Measurements from ENCODE around the gene LEMD3.

Gene LEMD3

DNA sequence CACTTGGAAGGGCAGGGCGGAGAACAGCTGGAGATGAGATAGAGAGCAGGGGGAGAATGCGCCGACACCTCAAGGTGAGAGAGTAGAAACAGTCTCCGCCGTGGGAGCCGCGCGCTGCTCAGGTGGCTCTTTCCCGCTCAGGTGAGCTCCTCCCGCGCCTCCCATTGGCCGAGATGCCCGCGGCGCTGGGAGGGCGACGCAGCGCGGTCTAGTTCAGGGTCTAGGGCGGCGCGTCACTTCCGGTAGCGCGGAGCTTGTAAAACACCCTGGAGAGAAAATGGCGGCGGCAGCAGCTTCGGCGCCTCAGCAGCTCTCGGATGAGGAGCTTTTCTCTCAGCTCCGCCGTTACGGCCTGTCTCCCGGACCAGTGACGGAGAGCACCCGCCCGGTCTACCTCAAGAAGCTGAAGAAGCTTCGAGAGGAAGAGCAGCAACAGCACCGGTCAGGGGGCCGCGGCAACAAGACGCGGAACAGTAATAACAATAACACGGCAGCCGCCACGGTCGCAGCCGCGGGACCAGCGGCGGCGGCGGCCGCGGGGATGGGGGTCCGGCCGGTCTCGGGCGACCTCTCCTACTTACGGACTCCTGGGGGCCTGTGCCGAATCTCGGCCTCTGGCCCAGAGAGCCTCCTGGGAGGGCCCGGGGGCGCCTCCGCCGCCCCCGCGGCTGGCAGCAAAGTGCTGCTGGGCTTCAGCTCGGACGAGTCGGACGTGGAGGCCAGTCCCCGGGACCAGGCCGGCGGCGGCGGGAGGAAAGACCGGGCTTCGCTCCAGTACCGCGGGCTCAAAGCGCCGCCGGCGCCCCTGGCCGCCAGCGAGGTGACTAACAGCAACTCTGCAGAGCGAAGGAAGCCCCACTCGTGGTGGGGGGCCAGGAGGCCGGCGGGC is at the start of gene LEMD3:
Gene LEMD3 (plus strand): TSS at position 264 of the 889 bp plus-strand sequence. CDS start 14 bp downstream, at position 278.
- peaks cover 9% of the 10 kb centered on the region for H3K36me3 ChIP-seq (ENCODE audit: insufficient read depth, low read length)
- peak within 1 kb of the TSS; percentile 100 for H3K4me3 ChIP-seq
- TF ChIP-seq FOXP2 (optimal IDR thresholded peaks at IDR 0.05; ENCODE audit: control extremely low read depth, extremely low read length, insufficient read depth), result peak; percentile 31
- no peak for TF ChIP-seq EZH2 (IDR thresholded peaks at IDR 0.05)
- peak; percentile 96 for TF ChIP-seq POLR2AphosphoS5 (IDR thresholded peaks at IDR 0.05; ENCODE audit: borderline replicate concordance, low read depth, low read length)
- peak within 1 kb of the TSS; percentile 98 for H3K9ac ChIP-seq (ENCODE audit: insufficient read length)
- no peaks in the 10 kb centered on the region for H3K9me3 ChIP-seq (ENCODE audit: low read depth, low read length)
- DNase-seq (ENCODE audit: low read depth, low spot score), result peak; percentile 44
- H3K27ac ChIP-seq, result peak within 1 kb of the TSS; percentile 74

DNA sequence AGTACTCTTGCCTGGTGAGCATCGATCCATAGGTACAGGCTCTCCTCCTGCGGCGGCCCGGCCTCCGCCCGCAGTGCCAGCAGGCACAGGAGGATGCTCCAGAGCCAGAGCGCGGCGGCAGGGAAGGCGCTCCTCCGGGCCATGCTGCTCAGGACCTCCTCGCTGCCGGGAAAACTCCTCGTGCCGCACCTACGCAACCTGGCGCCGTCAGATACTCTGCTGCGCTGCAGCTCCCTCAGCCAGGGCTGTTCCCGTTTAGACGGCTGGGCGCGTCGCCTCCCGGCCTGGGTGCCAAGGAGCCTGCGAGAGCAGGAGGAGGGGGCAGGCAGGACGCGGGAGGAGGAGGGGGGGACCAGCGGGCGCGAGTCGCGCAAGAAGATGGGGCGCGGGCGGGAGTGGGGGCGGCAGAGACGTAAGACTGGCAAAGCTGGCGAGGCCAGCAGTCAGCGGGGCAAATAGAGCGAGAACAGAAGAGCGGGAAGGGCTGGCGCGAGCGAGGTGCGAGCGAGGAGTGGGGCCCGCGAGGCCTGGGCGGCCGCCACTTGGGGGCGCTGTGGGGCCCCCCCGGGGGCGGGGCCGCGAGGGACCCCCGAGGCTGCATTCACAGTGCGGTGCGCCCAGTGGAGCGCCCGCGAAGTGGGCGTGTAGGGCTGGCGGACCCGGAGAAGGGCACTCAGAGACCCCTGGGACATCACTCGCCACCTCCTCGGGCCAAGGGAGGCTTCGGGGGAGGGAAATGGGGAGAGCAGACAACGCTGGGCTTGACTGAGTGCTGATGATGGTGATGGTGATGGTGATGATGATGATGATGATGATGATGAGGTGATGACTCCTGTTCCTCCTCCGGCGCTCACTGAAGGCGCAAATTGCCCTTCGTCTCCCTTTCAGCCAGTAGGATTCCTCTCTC is 48.1 kb upstream of the LEMD3 start, which contains the start of gene WIF1:
Gene WIF1 (minus strand): TSS at position 257 of the 907 bp plus-strand sequence. CDS start 114 bp downstream, at position 143.
- no peak within 1 kb of the TSS for H3K27ac ChIP-seq
- H3K9me3 ChIP-seq (ENCODE audit: low read depth, low read length), result no peaks in the 10 kb centered on the region
- no peak for TF ChIP-seq EZH2 (IDR thresholded peaks at IDR 0.05)
- no peak for TF ChIP-seq POLR2AphosphoS5 (IDR thresholded peaks at IDR 0.05; ENCODE audit: borderline replicate concordance, low read depth, low read length)
- no peak for DNase-seq (ENCODE audit: low read depth, low spot score)
- no peaks in the 10 kb centered on the region for H3K36me3 ChIP-seq (ENCODE audit: insufficient read depth, low read length)
- no peak within 1 kb of the TSS for H3K9ac ChIP-seq (ENCODE audit: insufficient read length)
- H3K4me3 ChIP-seq, result peak within 1 kb of the TSS; percentile 71

DNA sequence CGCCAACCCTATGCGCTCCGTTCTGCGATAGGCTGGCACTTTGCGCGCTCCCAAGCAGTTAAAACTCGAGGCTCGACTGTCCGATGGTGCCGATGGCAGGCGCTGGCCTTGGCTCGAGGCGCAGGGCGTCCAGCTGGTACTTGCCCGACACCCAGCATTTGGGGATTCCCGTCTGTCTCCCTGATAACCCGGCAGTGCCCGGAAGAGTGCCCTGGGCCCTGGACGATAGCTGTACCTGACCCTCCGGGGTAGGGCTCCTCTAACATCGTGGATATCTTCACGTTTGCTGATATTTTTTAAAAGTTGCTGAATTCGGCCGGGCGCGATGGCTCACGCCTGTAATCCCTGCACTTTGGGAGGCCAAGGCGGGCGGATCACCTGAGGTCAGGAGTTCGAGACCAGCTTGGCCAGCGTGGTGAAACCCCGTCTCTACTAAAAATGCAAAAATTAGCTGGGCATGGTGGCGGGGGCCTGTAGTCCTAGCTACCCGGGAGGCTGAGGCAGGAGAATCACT is 47.4 kb upstream of the LEMD3 start:
- H3K27ac ChIP-seq, result no peak overlapping the region
- no peak for DNase-seq (ENCODE audit: low read depth, low spot score)
- TF ChIP-seq POLR2AphosphoS5 (IDR thresholded peaks at IDR 0.05; ENCODE audit: borderline replicate concordance, low read depth, low read length), result no peak
- TF ChIP-seq EZH2 (IDR thresholded peaks at IDR 0.05), result no peak
- no peak for TF ChIP-seq FOXP2 (optimal IDR thresholded peaks at IDR 0.05; ENCODE audit: control extremely low read depth, extremely low read length, insufficient read depth)
- H3K4me3 ChIP-seq, result no peak overlapping the region
- no peaks in the 10 kb centered on the region for H3K36me3 ChIP-seq (ENCODE audit: insufficient read depth, low read length)
- H3K9ac ChIP-seq (ENCODE audit: insufficient read length), result no peak overlapping the region
- H3K9me3 ChIP-seq (ENCODE audit: low read depth, low read length), result no peaks in the 10 kb centered on the region

DNA sequence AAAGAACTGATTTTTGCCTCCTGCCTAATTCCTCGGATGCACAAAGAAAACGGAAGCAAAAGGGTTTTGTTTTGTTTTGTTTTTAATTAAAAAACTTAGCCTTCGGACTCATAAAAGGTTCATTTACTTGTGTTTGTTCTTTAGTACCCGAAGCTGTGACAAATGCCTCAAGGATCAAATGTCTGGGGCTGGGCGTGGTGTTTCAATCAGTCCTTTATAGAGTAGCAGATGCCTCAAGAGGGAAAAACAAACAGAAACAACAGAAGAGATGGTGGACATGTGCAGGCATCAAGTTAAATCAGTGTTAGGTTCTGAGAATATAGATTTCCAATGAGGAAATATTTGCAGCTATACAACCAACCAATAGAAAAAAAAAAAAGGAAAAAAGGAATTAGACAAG is 46.7 kb upstream of the LEMD3 start:
- DNase-seq (ENCODE audit: low read depth, low spot score), result no peak
- Histone ChIP-seq H3K9me3 (ENCODE audit: low read depth, low read length) (no peaks in the 10 kb centered on the region), H3K27ac (no peak overlapping the region), H3K36me3 (ENCODE audit: insufficient read depth, low read length) (no peaks in the 10 kb centered on the region), H3K4me3 (no peak overlapping the region), H3K9ac (ENCODE audit: insufficient read length) (no peak overlapping the region)
- TF ChIP-seq POLR2AphosphoS5 (IDR thresholded peaks at IDR 0.05; ENCODE audit: borderline replicate concordance, low read depth, low read length) (no peak), FOXP2 (optimal IDR thresholded peaks at IDR 0.05; ENCODE audit: control extremely low read depth, extremely low read length, insufficient read depth) (no peak), EZH2 (IDR thresholded peaks at IDR 0.05) (no peak)

DNA sequence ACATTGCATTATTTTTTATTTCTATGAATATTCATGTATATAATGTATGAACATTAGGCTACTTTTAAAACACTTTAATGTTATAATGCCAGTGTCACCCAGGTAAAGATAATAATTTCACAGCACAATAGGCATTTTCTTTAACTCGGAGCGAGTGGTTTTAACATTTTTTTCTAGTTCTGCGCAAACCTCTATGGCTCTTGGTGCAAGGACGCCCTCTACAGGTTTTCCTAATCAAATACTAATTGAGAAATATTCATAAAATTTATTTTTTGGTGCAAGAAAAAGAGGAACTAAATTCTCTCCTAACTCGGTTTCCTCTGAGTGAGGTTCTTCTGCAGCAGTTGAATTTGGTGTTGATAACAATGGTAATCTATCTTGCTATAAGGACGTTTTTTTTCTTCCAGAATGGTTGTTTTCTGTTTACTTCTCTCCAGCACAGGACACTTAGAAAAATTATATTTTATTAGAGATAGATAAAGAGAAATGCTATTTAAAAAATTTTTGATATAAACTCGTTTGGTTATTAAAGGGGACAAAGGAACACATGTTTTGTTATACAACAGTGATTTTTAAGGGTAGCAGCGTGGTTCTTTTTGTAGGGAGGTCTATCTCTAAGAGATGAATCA is 45.8 kb upstream of the LEMD3 start:
- no peaks in the 10 kb centered on the region for H3K36me3 ChIP-seq (ENCODE audit: insufficient read depth, low read length)
- H3K9ac ChIP-seq (ENCODE audit: insufficient read length), result no peak overlapping the region
- H3K9me3 ChIP-seq (ENCODE audit: low read depth, low read length), result no peaks in the 10 kb centered on the region
- peak; percentile 16 for DNase-seq (ENCODE audit: low read depth, low spot score)
- H3K4me3 ChIP-seq, result no peak overlapping the region
- no peak overlapping the region for H3K27ac ChIP-seq
- TF ChIP-seq POLR2AphosphoS5 (IDR thresholded peaks at IDR 0.05; ENCODE audit: borderline replicate concordance, low read depth, low read length), result no peak
- no peak for TF ChIP-seq FOXP2 (optimal IDR thresholded peaks at IDR 0.05; ENCODE audit: control extremely low read depth, extremely low read length, insufficient read depth)
- no peak for TF ChIP-seq EZH2 (IDR thresholded peaks at IDR 0.05)

DNA sequence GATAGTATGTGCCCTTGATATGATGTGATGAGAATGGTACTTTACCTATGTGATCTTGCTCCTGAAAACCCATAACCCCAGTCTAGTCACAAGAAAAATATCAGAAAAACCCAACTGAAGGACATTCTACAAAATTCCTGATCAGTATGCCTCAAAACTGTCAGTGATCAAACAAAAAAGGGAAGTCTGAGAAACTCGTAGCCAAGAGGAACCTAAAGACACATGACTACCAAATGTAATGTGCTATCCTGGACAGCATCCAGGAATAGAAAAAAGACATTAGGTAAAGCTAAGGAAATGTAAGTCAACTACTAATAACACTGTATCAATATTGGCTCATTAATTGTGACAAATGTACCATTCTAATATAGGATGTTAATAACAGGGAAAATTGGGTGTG is 44.1 kb upstream of the LEMD3 start:
- Histone ChIP-seq H3K9me3 (ENCODE audit: low read depth, low read length) (no peaks in the 10 kb centered on the region), H3K36me3 (ENCODE audit: insufficient read depth, low read length) (no peaks in the 10 kb centered on the region), H3K9ac (ENCODE audit: insufficient read length) (no peak overlapping the region), H3K27ac (no peak overlapping the region), H3K4me3 (no peak overlapping the region)
- no peak for DNase-seq (ENCODE audit: low read depth, low spot score)
- TF ChIP-seq EZH2 (IDR thresholded peaks at IDR 0.05), result no peak
- TF ChIP-seq POLR2AphosphoS5 (IDR thresholded peaks at IDR 0.05; ENCODE audit: borderline replicate concordance, low read depth, low read length), result no peak
- TF ChIP-seq FOXP2 (optimal IDR thresholded peaks at IDR 0.05; ENCODE audit: control extremely low read depth, extremely low read length, insufficient read depth), result no peak

DNA sequence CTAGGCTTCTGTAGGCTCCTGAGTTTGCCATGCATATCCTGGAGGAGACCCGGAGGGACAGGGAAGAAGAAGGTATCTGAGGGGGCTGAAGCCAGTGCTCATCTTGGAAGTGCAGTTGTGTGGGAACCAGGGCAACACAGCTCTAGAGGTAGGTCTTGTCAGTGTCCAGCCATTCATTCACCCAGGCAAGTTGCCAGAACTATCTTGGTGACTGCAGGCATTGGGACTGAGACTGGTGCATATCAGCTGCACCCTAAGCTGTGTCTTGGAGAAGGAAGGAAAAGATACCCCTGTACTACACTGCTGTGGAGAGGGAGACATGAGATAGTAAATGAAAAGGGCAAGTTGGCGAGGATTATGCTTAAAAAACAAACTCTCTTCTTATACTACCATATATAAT is 43.4 kb upstream of the LEMD3 start:
- Histone ChIP-seq H3K9me3 (ENCODE audit: low read depth, low read length) (no peaks in the 10 kb centered on the region), H3K4me3 (no peak overlapping the region), H3K27ac (no peak overlapping the region), H3K36me3 (ENCODE audit: insufficient read depth, low read length) (no peaks in the 10 kb centered on the region), H3K9ac (ENCODE audit: insufficient read length) (no peak overlapping the region)
- TF ChIP-seq FOXP2 (optimal IDR thresholded peaks at IDR 0.05; ENCODE audit: control extremely low read depth, extremely low read length, insufficient read depth) (no peak), EZH2 (IDR thresholded peaks at IDR 0.05) (no peak), POLR2AphosphoS5 (IDR thresholded peaks at IDR 0.05; ENCODE audit: borderline replicate concordance, low read depth, low read length) (no peak)
- DNase-seq (ENCODE audit: low read depth, low spot score), result no peak
